CD8-positive, alpha-beta memory T cell (primary cell): ENCODE measurements around the gene THNSL1. TPM values are rescaled to one million over a fixed set of nuclear protein-coding genes. Genes with fewer than 3 reads are reported as not detected.
"Not testable (repeated sequence)": the region's sequence is repeated elsewhere in the genome, so short reads cannot be mapped to it uniquely, and the experiment has no call there.

ENCODE experiments used
- CTCF ChIA-PET: fragments of 350-600 bp; sonication (Branson Sonifier 250); formaldehyde crosslinking; loops from one replicate; lab custom pipeline; 2021; ENCODE audit warnings: antibody characterized with exemption; lab: Charles Lee
- POLR2A ChIA-PET: fragments of 350-600 bp; sonication (Branson Sonifier 250); formaldehyde crosslinking; loops from one replicate; lab custom pipeline; 2021; ENCODE audit warnings: antibody characterized with exemption; lab: Charles Lee
- DNase-seq, 5 donors: peaks; one replicate each; pipeline versions ENCODE4 v3.0.0 to v3.0.0-alpha.2; 2020 to 2022; ENCODE audit warnings: mixed read lengths in 1 of 5
- H3K27ac ChIP-seq: one replicate; pipeline ENCODE4 v1.7.0; 2013; ENCODE audit warnings: low read depth, mild to moderate bottlenecking, low read length, moderate library complexity
- H3K27me3 ChIP-seq: 2 replicates; pipeline ENCODE4 v1.7.0; 2013; ENCODE audit warnings: low read length, mild to moderate bottlenecking; ENCODE audit not compliant: insufficient read depth, poor library complexity, severe bottlenecking
- H3K36me3 ChIP-seq: 2 replicates; pipeline ENCODE4 v1.7.0; 2013; ENCODE audit warnings: mild to moderate bottlenecking, low read length, moderate library complexity; ENCODE audit not compliant: insufficient read depth
- H3K4me1 ChIP-seq: 2 replicates; pipeline ENCODE4 v1.7.0; 2013; ENCODE audit warnings: mild to moderate bottlenecking, low read length, moderate library complexity; ENCODE audit not compliant: insufficient read depth
- H3K4me3 ChIP-seq: 2 replicates; pipeline ENCODE4 v1.7.0; 2013; ENCODE audit warnings: mild to moderate bottlenecking, low read length
- H3K9me3 ChIP-seq: 2 replicates; pipeline ENCODE4 v1.7.0; 2013; ENCODE audit warnings: mild to moderate bottlenecking, low read length
- H3K27ac Mint-ChIP-seq, 8 donors: one replicate each; pipeline ENCODE4 v1.8.0; 2020 to 2021; ENCODE audit warnings: mixed read lengths in 8 of 8, mild to moderate bottlenecking in 6 of 8, inconsistent platforms in 3 of 8, moderate library complexity in 3 of 8
- H3K27me3 Mint-ChIP-seq, 2 donors: one replicate each; pipeline ENCODE4 v1.8.0; 2020 to 2021; ENCODE audit warnings: mixed read lengths in 2 of 2, mild to moderate bottlenecking in 1 of 2, moderate library complexity in 1 of 2
- H3K36me3 Mint-ChIP-seq, 3 donors: one replicate each; pipeline ENCODE4 v1.8.0; 2020 to 2021; ENCODE audit warnings: mixed read lengths in 3 of 3, inconsistent platforms in 1 of 3, mild to moderate bottlenecking in 1 of 3
- H3K4me1 Mint-ChIP-seq, 3 donors: one replicate each; pipeline ENCODE4 v1.8.0; 2020 to 2021; ENCODE audit warnings: mixed read lengths in 3 of 3, inconsistent platforms in 1 of 3, mild to moderate bottlenecking in 1 of 3
- H3K4me3 Mint-ChIP-seq, 7 donors: one replicate each; pipeline ENCODE4 v1.8.0; 2020 to 2021; ENCODE audit warnings: mixed read lengths in 7 of 7, mild to moderate bottlenecking in 6 of 7, moderate library complexity in 4 of 7, inconsistent platforms in 2 of 7
- H3K9me3 Mint-ChIP-seq, 5 donors: one replicate each; pipeline ENCODE4 v1.8.0; 2020 to 2022; ENCODE audit warnings: mixed read lengths in 5 of 5, mild to moderate bottlenecking in 3 of 5, moderate library complexity in 2 of 5, inconsistent platforms in 1 of 5
- polyA plus RNA-seq: library from polyadenylated mRNA; unstranded; fragments of 300-500 nt; fragmentation: Illumina TruSeq; gene quantifications from one replicate; pipeline ENCODE4 v1.2.3, GENCODE V29; 2021
- total RNA-seq, 2 experiments: library from RNA; stranded (reverse); gene quantifications; one replicate each; pipeline ENCODE4 v1.2.3, GENCODE V29; 2021

THNSL1 gene
- total RNA-seq = 10 to 100 TPM in 1 of 2 experiments, 1 to 10 TPM in 1; 9.5 to 10.6 TPM
- 4.1 TPM for polyA plus RNA-seq

GRCh38 chr10:25016376-25017153 is at the start of gene THNSL1:
Gene THNSL1, plus strand, starts transcription at chr10:25016612. Its CDS starts 6,612 bp downstream, at chr10:25023224.
- Histone ChIP-seq H3K27ac (peak within 1 kb of the TSS; percentile 93), H3K4me1 (peaks cover 17% of the 10 kb centered on the region), H3K36me3 (no peaks in the 10 kb centered on the region), H3K4me3 (peak within 1 kb of the TSS; percentile 80), H3K27me3 (no peaks in the 10 kb centered on the region), H3K9me3 (no peaks in the 10 kb centered on the region)
- ChIA-PET CTCF (interaction anchor here (0.8 to 1.3 kb wide), 3 partner anchors 121 to 292 kb away, joined by 3 read pairs; partner anchors contain the start of gene ARHGAP21), POLR2A (interaction anchor here (1.0 to 1.3 kb wide), 2 partner anchors 292 to 394 kb away, joined by 3 to 4 read pairs; no protein-coding TSS in a partner anchor)
- H3K4me3 Mint-ChIP-seq = peak within 1 kb of the TSS; percentile 85 to 96 (median 90)
- peaks cover 0 to 4% of the 10 kb centered on the region in 2 donors for H3K27me3 Mint-ChIP-seq
- H3K36me3 Mint-ChIP-seq = peaks cover 0 to 12% (median 0%) of the 10 kb centered on the region in 3 donors
- peaks cover 19 to 27% (median 23%) of the 10 kb centered on the region in 3 donors for H3K4me1 Mint-ChIP-seq
- DNase-seq = peak; percentile 94 to 99 (median 96)
- peak within 1 kb of the TSS; percentile 96 to 99 (median 98) for H3K27ac Mint-ChIP-seq
- no peaks in the 10 kb centered on the region for H3K9me3 Mint-ChIP-seq

GRCh38 chr10:24966962-24967481 is 49.4 kb upstream of the THNSL1 start:
- CTCF ChIA-PET = interaction anchor here (0.8 kb wide), 1 partner anchor 14 kb away, joined by 3 read pairs; no protein-coding TSS in a partner anchor

GRCh38 chr10:24968349-24968748 is 48.1 kb upstream of the THNSL1 start:
- peaks cover 0 to 2% (median 0%) of the 10 kb centered on the region in 3 donors for H3K36me3 Mint-ChIP-seq
- Histone ChIP-seq H3K27ac (no peak overlapping the region), H3K4me1 (no peaks in the 10 kb centered on the region), H3K9me3 (no peaks in the 10 kb centered on the region), H3K27me3 (no peaks in the 10 kb centered on the region), H3K4me3 (no peak overlapping the region), H3K36me3 (no peaks in the 10 kb centered on the region)
- peaks cover 0 to 3% (median 0%) of the 10 kb centered on the region in 3 donors for H3K4me1 Mint-ChIP-seq
- POLR2A ChIA-PET = no interaction called here
- no peak overlapping the region for H3K4me3 Mint-ChIP-seq
- no peak for DNase-seq
- H3K9me3 Mint-ChIP-seq = no peaks in the 10 kb centered on the region
- H3K27ac Mint-ChIP-seq = no peak overlapping the region
- H3K27me3 Mint-ChIP-seq = no peaks in the 10 kb centered on the region
- CTCF ChIA-PET = no interaction called here

More at GRCh38 chr10:24966962-24967481, 49.4 kb upstream of the THNSL1 start:
- peaks cover 0 to 3% (median 0%) of the 10 kb centered on the region in 3 donors for H3K4me1 Mint-ChIP-seq
- no peaks in the 10 kb centered on the region for H3K27me3 ChIP-seq
- POLR2A ChIA-PET = no interaction called here
- H3K27ac Mint-ChIP-seq = no peak overlapping the region
- H3K9me3 Mint-ChIP-seq = no peaks in the 10 kb centered on the region
- no peaks in the 10 kb centered on the region for H3K27me3 Mint-ChIP-seq
- no peak overlapping the region for H3K27ac ChIP-seq
- peaks cover 0 to 2% (median 0%) of the 10 kb centered on the region in 3 donors for H3K36me3 Mint-ChIP-seq
- no peaks in the 10 kb centered on the region for H3K9me3 ChIP-seq
- no peaks in the 10 kb centered on the region for H3K4me1 ChIP-seq
- no peak for DNase-seq
- no peaks in the 10 kb centered on the region for H3K36me3 ChIP-seq
- no peak overlapping the region for H3K4me3 Mint-ChIP-seq
- H3K4me3 ChIP-seq = no peak overlapping the region

- H3K36me3 ChIP-seq, H3K36me3 Mint-ChIP-seq, H3K27ac Mint-ChIP-seq, H3K4me1 ChIP-seq, H3K27me3 ChIP-seq, H3K9me3 Mint-ChIP-seq, H3K4me3 ChIP-seq, H3K4me3 Mint-ChIP-seq, H3K4me1 Mint-ChIP-seq, H3K27me3 Mint-ChIP-seq, H3K27ac ChIP-seq, H3K9me3 ChIP-seq, DNase-seq, POLR2A ChIA-PET: not testable (repeated sequence)
- CTCF ChIA-PET = interaction anchor here (1.1 kb wide), 1 partner anchor 111 kb away, joined by 3 read pairs; no protein-coding TSS in a partner anchor
Observed at GRCh38 chr10:24968951-24969350, 47.5 kb upstream of the THNSL1 start.

- CTCF ChIA-PET = interaction anchor here (1.1 kb wide), 1 partner anchor 110 kb away, joined by 3 read pairs; no protein-coding TSS in a partner anchor
Observed at GRCh38 chr10:24969841-24970281, 46.6 kb upstream of the THNSL1 start.

GRCh38 chr10:24971374-24971773 is 45.0 kb upstream of the THNSL1 start:
- no peaks in the 10 kb centered on the region for H3K36me3 ChIP-seq
- Mint-ChIP-seq H3K4me1 (peaks cover 0 to 3% (median 0%) of the 10 kb centered on the region in 3 donors), H3K27me3 (no peaks in the 10 kb centered on the region), H3K36me3 (peaks cover 0 to 2% (median 0%) of the 10 kb centered on the region in 3 donors), H3K4me3 (no peak overlapping the region), H3K27ac (no peak overlapping the region), H3K9me3 (no peaks in the 10 kb centered on the region)
- POLR2A ChIA-PET = no interaction called here
- no peaks in the 10 kb centered on the region for H3K9me3 ChIP-seq
- H3K27me3 ChIP-seq = no peaks in the 10 kb centered on the region
- H3K4me1 ChIP-seq = no peaks in the 10 kb centered on the region
- no peak for DNase-seq
- no peak overlapping the region for H3K4me3 ChIP-seq
- H3K27ac ChIP-seq = no peak overlapping the region
- CTCF ChIA-PET = no interaction called here

More at GRCh38 chr10:24969841-24970281, 46.6 kb upstream of the THNSL1 start:
- Histone ChIP-seq H3K36me3 (no peaks in the 10 kb centered on the region), H3K4me1 (no peaks in the 10 kb centered on the region), H3K27me3 (no peaks in the 10 kb centered on the region), H3K4me3 (no peak overlapping the region), H3K27ac (no peak overlapping the region), H3K9me3 (no peaks in the 10 kb centered on the region)
- H3K4me3 Mint-ChIP-seq = no peak overlapping the region
- POLR2A ChIA-PET = no interaction called here
- H3K4me1 Mint-ChIP-seq = peaks cover 0 to 3% (median 0%) of the 10 kb centered on the region in 3 donors
- H3K27me3 Mint-ChIP-seq = no peaks in the 10 kb centered on the region
- DNase-seq = no peak
- H3K9me3 Mint-ChIP-seq = no peaks in the 10 kb centered on the region
- H3K36me3 Mint-ChIP-seq = peaks cover 0 to 2% (median 0%) of the 10 kb centered on the region in 3 donors
- peak overlapping the region in 1 of 8 donors; percentile 38 for H3K27ac Mint-ChIP-seq

GRCh38 chr10:24973163-24973562 is 43.2 kb upstream of the THNSL1 start:
- no peak overlapping the region for H3K27ac Mint-ChIP-seq
- peaks cover 0 to 3% (median 0%) of the 10 kb centered on the region in 3 donors for H3K4me1 Mint-ChIP-seq
- H3K27me3 Mint-ChIP-seq = no peaks in the 10 kb centered on the region
- no peak overlapping the region for H3K4me3 Mint-ChIP-seq
- H3K9me3 Mint-ChIP-seq = no peaks in the 10 kb centered on the region
- ChIA-PET POLR2A (no interaction called here), CTCF (no interaction called here)
- Histone ChIP-seq H3K36me3 (no peaks in the 10 kb centered on the region), H3K4me3 (no peak overlapping the region), H3K27ac (no peak overlapping the region), H3K4me1 (no peaks in the 10 kb centered on the region), H3K9me3 (no peaks in the 10 kb centered on the region), H3K27me3 (no peaks in the 10 kb centered on the region)
- peaks cover 0 to 2% (median 0%) of the 10 kb centered on the region in 3 donors for H3K36me3 Mint-ChIP-seq
- no peak for DNase-seq

- no peak overlapping the region for H3K27ac Mint-ChIP-seq
- no peak overlapping the region for H3K4me3 Mint-ChIP-seq
- Histone ChIP-seq H3K27ac (no peak overlapping the region), H3K36me3 (no peaks in the 10 kb centered on the region), H3K4me3 (no peak overlapping the region), H3K4me1 (no peaks in the 10 kb centered on the region), H3K9me3 (no peaks in the 10 kb centered on the region), H3K27me3 (no peaks in the 10 kb centered on the region)
- ChIA-PET POLR2A (no interaction called here), CTCF (no interaction called here)
- peaks cover 0 to 3% (median 0%) of the 10 kb centered on the region in 3 donors for H3K4me1 Mint-ChIP-seq
- H3K36me3 Mint-ChIP-seq = peaks cover 0 to 2% (median 0%) of the 10 kb centered on the region in 3 donors
- peaks cover 0 to 2% of the 10 kb centered on the region in 2 donors for H3K27me3 Mint-ChIP-seq
- DNase-seq = no peak
- H3K9me3 Mint-ChIP-seq = no peaks in the 10 kb centered on the region
Observed at GRCh38 chr10:24974976-24975375, 41.4 kb upstream of the THNSL1 start.
